Peyer's patch (tissue), 4 donors: ENCODE data around the gene ETHE1.

Experiments
- POLR2A ChIP-seq, 2 donors: fragments of 450-650 bp; IDR thresholded peaks; one replicate each; pipeline ENCODE4 v1.5.1; 2017; ENCODE audit warnings: antibody characterized with exemption in 2 of 2, mild to moderate bottlenecking in 2 of 2, moderate library complexity in 2 of 2
- TF ChIP-seq, protein P1 (sequence below), 6 experiments: fragments of 450-650 bp in 4 of 6; fragments of 200-600 bp in 2 of 6; sonication (generic) in 1 of 6; IDR thresholded peaks; one replicate each; pipeline ENCODE4 v1.5.1; 2017 to 2019; ENCODE audit warnings: antibody characterized with exemption in 6 of 6, mild to moderate bottlenecking in 3 of 6, moderate library complexity in 1 of 6

GRCh38 chr19:43505186-43505456 lies 21.9 kb downstream of the ETHE1 start:
- TF ChIP-seq POLR2A (IDR thresholded peaks at IDR 0.05) = no peak
- TF ChIP-seq, protein P1, sequence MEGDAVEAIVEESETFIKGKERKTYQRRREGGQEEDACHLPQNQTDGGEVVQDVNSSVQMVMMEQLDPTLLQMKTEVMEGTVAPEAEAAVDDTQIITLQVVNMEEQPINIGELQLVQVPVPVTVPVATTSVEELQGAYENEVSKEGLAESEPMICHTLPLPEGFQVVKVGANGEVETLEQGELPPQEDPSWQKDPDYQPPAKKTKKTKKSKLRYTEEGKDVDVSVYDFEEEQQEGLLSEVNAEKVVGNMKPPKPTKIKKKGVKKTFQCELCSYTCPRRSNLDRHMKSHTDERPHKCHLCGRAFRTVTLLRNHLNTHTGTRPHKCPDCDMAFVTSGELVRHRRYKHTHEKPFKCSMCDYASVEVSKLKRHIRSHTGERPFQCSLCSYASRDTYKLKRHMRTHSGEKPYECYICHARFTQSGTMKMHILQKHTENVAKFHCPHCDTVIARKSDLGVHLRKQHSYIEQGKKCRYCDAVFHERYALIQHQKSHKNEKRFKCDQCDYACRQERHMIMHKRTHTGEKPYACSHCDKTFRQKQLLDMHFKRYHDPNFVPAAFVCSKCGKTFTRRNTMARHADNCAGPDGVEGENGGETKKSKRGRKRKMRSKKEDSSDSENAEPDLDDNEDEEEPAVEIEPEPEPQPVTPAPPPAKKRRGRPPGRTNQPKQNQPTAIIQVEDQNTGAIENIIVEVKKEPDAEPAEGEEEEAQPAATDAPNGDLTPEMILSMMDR (IDR thresholded peaks at IDR 0.05) = no peak
